ENCODE measurements around the gene ATP5ME. TPM values are rescaled to one million over a fixed set of nuclear protein-coding genes. Genes with fewer than 3 reads are reported as not detected.

Gene ATP5ME
- total and polyA plus RNA-seq, 2 of the 13 experiments (the other 11 are each of a cell fraction or from before 2014, with no cell fraction given) = 305 to 753 TPM

GRCh38 chr4:653080-653821, 20.8 kb downstream of the ATP5ME start (continued):
- TF ChIP-seq RBM39 (IDR thresholded peaks at IDR 0.05; ENCODE audit: low read depth, low read length, poor library complexity, severe bottlenecking) = no peak
- TF ChIP-seq FOSL1 (CRISPR knock-in tag; IDR thresholded peaks at IDR 0.05; ENCODE audit: borderline replicate concordance) = no peak
- TF ChIP-seq HOXA3 (CRISPR knock-in tag; IDR thresholded peaks at IDR 0.05) = no peak
- TF ChIP-seq NFE2L1 (CRISPR knock-in tag; IDR thresholded peaks at IDR 0.05; ENCODE audit: borderline replicate concordance) = no peak
- no peak for TF ChIP-seq MXD3 (CRISPR knock-in tag; IDR thresholded peaks at IDR 0.05)
- TF ChIP-seq, protein P1, sequence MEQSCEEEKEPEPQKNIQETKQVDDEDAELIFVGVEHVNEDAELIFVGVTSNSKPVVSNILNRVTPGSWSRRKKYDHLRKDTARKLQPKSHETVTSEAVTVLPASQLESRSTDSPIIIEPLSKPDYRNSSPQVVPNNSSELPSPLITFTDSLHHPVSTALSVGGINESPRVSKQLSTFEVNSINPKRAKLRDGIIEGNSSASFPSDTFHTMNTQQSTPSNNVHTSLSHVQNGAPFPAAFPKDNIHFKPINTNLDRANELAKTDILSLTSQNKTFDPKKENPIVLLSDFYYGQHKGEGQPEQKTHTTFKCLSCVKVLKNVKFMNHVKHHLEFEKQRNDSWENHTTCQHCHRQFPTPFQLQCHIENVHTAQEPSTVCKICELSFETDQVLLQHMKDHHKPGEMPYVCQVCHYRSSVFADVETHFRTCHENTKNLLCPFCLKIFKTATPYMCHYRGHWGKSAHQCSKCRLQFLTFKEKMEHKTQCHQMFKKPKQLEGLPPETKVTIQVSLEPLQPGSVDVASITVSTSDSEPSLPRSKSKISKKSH (CRISPR knock-in tag; IDR thresholded peaks at IDR 0.05; ENCODE audit: borderline replicate concordance) = no peak
- no peak for TF ChIP-seq AGO1 (IDR thresholded peaks at IDR 0.05; ENCODE audit: low read depth, low read length, poor library complexity, severe bottlenecking)

- Histone ChIP-seq H3K9me3 (ENCODE audit: low read length) (no peaks in the 10 kb centered on the region), H3K4me2 (ENCODE audit: low read depth, low read length) (peak overlapping the region; percentile 62; the same call in 1 of the 2 replicates), H3K79me2 (ENCODE audit: insufficient read depth, low read length) (no peaks in the 10 kb centered on the region), H4K20me1 (ENCODE audit: insufficient read depth, low read length) (no peaks in the 10 kb centered on the region), H3K27me3 (ENCODE audit: control insufficient read depth in 1 of 2, insufficient read depth in 2 of 2, low read length in 2 of 2) (peaks cover 19 to 70% of the 10 kb centered on the region in 2 experiments), H3K9ac (ENCODE audit: insufficient read depth, low read depth, low read length) (no peak overlapping the region), H3K36me3 (replicated peaks in 1 of 2; ENCODE audit: control insufficient read depth in 1 of 2, insufficient read depth in 2 of 2, low read length in 2 of 2) (no peaks in the 10 kb centered on the region), H3K4me1 (ENCODE audit: insufficient read depth, low read length) (peaks cover 60% of the 10 kb centered on the region), H3K4me3 (replicated peaks in 1 of 3; ENCODE audit: insufficient read depth in 1 of 3, low read depth in 2 of 3, low read length in 3 of 3) (peak overlapping the region in 1 of 3 experiments; percentile 48; a peak in 1 of 6 replicates), H2AFZ (ENCODE audit: low read length) (no peak overlapping the region), H3K27ac (ENCODE audit: extremely low read length, insufficient read depth, low read length) (no peak overlapping the region)
- TF ChIP-seq FIP1L1 (IDR thresholded peaks at IDR 0.05; ENCODE audit: borderline replicate concordance, insufficient read depth, low read depth, low read length) (no peak), ZBTB33 (CRISPR knock-in tag; IDR thresholded peaks at IDR 0.05) (peak; percentile 81; the same call in 1 of the 2 replicates)
- CTCF ChIA-PET (ENCODE audit: low intra/inter-chr PET ratio, low total read pairs) = no interaction called here
- DNase-seq (ENCODE audit: low spot score) (no peak), ATAC-seq (peak; percentile 2; the same call in 1 of the 3 replicates), FAIRE-seq (no peak)
- BruUV-seq (replicated peaks) = no TSS peak
- WGBS (ENCODE audit: low lambda C conversion rate) = 28% methylated on average over 23 of the region's 24 CpGs
- POLR2A ChIA-PET = no interaction called here
- in situ Hi-C loops (cut with HindIII; ENCODE audit: extremely low pct_ligation_motif_present, low pct_unique_long_range_greater_than_20kb) = no loop called here
- intact Hi-C loops (cut with micrococcal nuclease; ENCODE audit: unreplicated experiment) = no loop called here
Measured at GRCh38 chr4:651884-652642, 22.0 kb downstream of the ATP5ME start.

Measured in HepG2 (cell line).